ENCODE results near the gene KANK4. TPM values are rescaled to one million over a fixed set of nuclear protein-coding genes. Genes with fewer than 3 reads are reported as not detected.

KANK4 gene
- total and polyA plus RNA-seq, 2 donors (not counting 1 experiment from before 2014, with no cell fraction given) = not detected

GRCh38 chr1:62230718-62231117, 88.5 kb downstream of the KANK4 start:
- H3K4me3 Mint-ChIP-seq = no peak overlapping the region
- H3K27ac Mint-ChIP-seq = no peak overlapping the region
- no peak for DNase-seq
- no peaks in the 10 kb centered on the region for H3K9me3 ChIP-seq (ENCODE audit: control extremely low read depth in 1 of 3, control insufficient read depth in 2 of 3, insufficient read depth in 1 of 3, low read length in 2 of 3)
- H3K27me3 Mint-ChIP-seq = peaks cover 9% of the 10 kb centered on the region
- ATAC-seq (ENCODE audit: low read depth) = no peak
- WGBS (ENCODE audit: insufficient coverage) = 90% methylated on average over 2 of the region's 5 CpGs
- H3K9me3 Mint-ChIP-seq (ENCODE audit: insufficient read depth) = no peaks in the 10 kb centered on the region
- H2AFZ ChIP-seq (ENCODE audit: insufficient read depth, low read depth, low read length, poor library complexity, severe bottlenecking) = no peak overlapping the region
- no peaks in the 10 kb centered on the region for H3K36me3 ChIP-seq (replicated peaks in 1 of 2; ENCODE audit: control extremely low read depth in 1 of 2, control insufficient read depth in 1 of 2, extremely low read depth in 1 of 2, insufficient read depth in 2 of 2, low read length in 1 of 2)
- no peaks in the 10 kb centered on the region for H3K4me1 ChIP-seq (ENCODE audit: control insufficient read depth in 2 of 2, insufficient read depth in 2 of 2, low read length in 2 of 2)
- no peak overlapping the region for H3K27ac ChIP-seq (ENCODE audit: low read length in 2 of 2)
- no peak overlapping the region for H3K9ac ChIP-seq (ENCODE audit: low read length)
- intact Hi-C loops (cut with micrococcal nuclease) = no loop called here
- ChIA-PET CTCF (no interaction called here), POLR2A (no interaction called here)
- H4K20me1 ChIP-seq (ENCODE audit: control insufficient read depth, insufficient read depth, low read length, poor library complexity, severe bottlenecking) = no peaks in the 10 kb centered on the region
- no peak overlapping the region for H3K4me2 ChIP-seq (replicated peaks; ENCODE audit: low read depth, low read length, poor library complexity, severe bottlenecking)
- TF ChIP-seq CTCF (IDR thresholded peaks at IDR 0.05) = no peak
- no peak for TF ChIP-seq EZH2 (IDR thresholded peaks at IDR 0.05; ENCODE audit: borderline replicate concordance, insufficient read depth, low read depth, low read length, poor library complexity, severe bottlenecking)
- no peaks in the 10 kb centered on the region for H3K79me2 ChIP-seq (ENCODE audit: control insufficient read depth, insufficient read depth, low read length)
- no peaks in the 10 kb centered on the region for H3K27me3 ChIP-seq (replicated peaks in 1 of 4; ENCODE audit: control extremely low read depth in 1 of 4, control insufficient read depth in 3 of 4, insufficient read depth in 4 of 4, low read length in 3 of 4)
- H3K4me1 Mint-ChIP-seq = no peaks in the 10 kb centered on the region
- no peak overlapping the region for H3K4me3 ChIP-seq (ENCODE audit: control extremely low read depth in 1 of 5, extremely low read depth in 1 of 5, insufficient read depth in 1 of 5, low read depth in 2 of 5, low read length in 4 of 5)

- ATAC-seq (ENCODE audit: low read depth) (no peak), DNase-seq (no peak)
- CTCF ChIA-PET = interaction anchor here (0.7 kb wide), 1 partner anchor 1461 kb away, joined by 3 read pairs; no protein-coding TSS in a partner anchor
- WGBS (ENCODE audit: insufficient coverage) = no CpG with 5 or more reads among the region's 2 CpGs
- no peak overlapping the region for H2AFZ ChIP-seq (ENCODE audit: insufficient read depth, low read depth, low read length, poor library complexity, severe bottlenecking)
- no peaks in the 10 kb centered on the region for H3K79me2 ChIP-seq (ENCODE audit: control insufficient read depth, insufficient read depth, low read length)
- H3K9me3 Mint-ChIP-seq (ENCODE audit: insufficient read depth) = no peaks in the 10 kb centered on the region
- no peaks in the 10 kb centered on the region for H4K20me1 ChIP-seq (ENCODE audit: control insufficient read depth, insufficient read depth, low read length, poor library complexity, severe bottlenecking)
- no peak overlapping the region for H3K4me2 ChIP-seq (replicated peaks; ENCODE audit: low read depth, low read length, poor library complexity, severe bottlenecking)
- H3K4me1 Mint-ChIP-seq = no peaks in the 10 kb centered on the region
- no peak overlapping the region for H3K27ac ChIP-seq (ENCODE audit: low read length in 2 of 2)
- H3K27me3 Mint-ChIP-seq = peaks cover 6% of the 10 kb centered on the region
- H3K9ac ChIP-seq (ENCODE audit: low read length) = no peak overlapping the region
- TF ChIP-seq CTCF (IDR thresholded peaks at IDR 0.05) = no peak
- no peak for TF ChIP-seq EZH2 (IDR thresholded peaks at IDR 0.05; ENCODE audit: borderline replicate concordance, insufficient read depth, low read depth, low read length, poor library complexity, severe bottlenecking)
- H3K4me3 Mint-ChIP-seq = no peak overlapping the region
- H3K36me3 ChIP-seq (replicated peaks in 1 of 2; ENCODE audit: control extremely low read depth in 1 of 2, control insufficient read depth in 1 of 2, extremely low read depth in 1 of 2, insufficient read depth in 2 of 2, low read length in 1 of 2) = no peaks in the 10 kb centered on the region
- intact Hi-C loops (cut with micrococcal nuclease) = no loop called here
- no peaks in the 10 kb centered on the region for H3K27me3 ChIP-seq (replicated peaks in 1 of 4; ENCODE audit: control extremely low read depth in 1 of 4, control insufficient read depth in 3 of 4, insufficient read depth in 4 of 4, low read length in 3 of 4)
- H3K4me3 ChIP-seq (ENCODE audit: control extremely low read depth in 1 of 5, extremely low read depth in 1 of 5, insufficient read depth in 1 of 5, low read depth in 2 of 5, low read length in 4 of 5) = no peak overlapping the region
- POLR2A ChIA-PET = no interaction called here
- H3K4me1 ChIP-seq (ENCODE audit: control insufficient read depth in 2 of 2, insufficient read depth in 2 of 2, low read length in 2 of 2) = no peaks in the 10 kb centered on the region
- H3K9me3 ChIP-seq (ENCODE audit: control extremely low read depth in 1 of 3, control insufficient read depth in 2 of 3, insufficient read depth in 1 of 3, low read length in 2 of 3) = no peaks in the 10 kb centered on the region
- H3K27ac Mint-ChIP-seq = no peak overlapping the region
Measured at GRCh38 chr1:62229932-62230331, 89.3 kb downstream of the KANK4 start.

All from B cell (primary cell).